Measurements from ENCODE around the gene IFT52.

Gene IFT52

GRCh38 chr20:43554369-43554768, 36.4 kb upstream of the IFT52 start:
- TF ChIP-seq POLR2AphosphoS5 (IDR thresholded peaks at IDR 0.05; ENCODE audit: low read depth, low read length) (no peak), TAF1 (IDR thresholded peaks at IDR 0.05; ENCODE audit: borderline replicate concordance, low read depth, low read length) (no peak), POLR2A (IDR thresholded peaks at IDR 0.05; ENCODE audit: low read depth, low read length) (no peak)
- DNase-seq (ENCODE audit: insufficient read length) (no peak), FAIRE-seq (no peak)

GRCh38 chr20:43558412-43559146, 32.2 kb upstream of the IFT52 start, which contains the start of gene SGK2:
TSS of gene SGK2 (plus strand) at chr20:43559027. CDS start at chr20:43566496, 7,469 bp downstream.
- DNase-seq (ENCODE audit: insufficient read length) (no peak), FAIRE-seq (no peak)
- no peak for TF ChIP-seq TAF1 (IDR thresholded peaks at IDR 0.05; ENCODE audit: borderline replicate concordance, low read depth, low read length)

- DNase-seq (ENCODE audit: insufficient read length): no peak
- TF ChIP-seq TAF1 (IDR thresholded peaks at IDR 0.05; ENCODE audit: borderline replicate concordance, low read depth, low read length): no peak
- no peak for TF ChIP-seq POLR2A (IDR thresholded peaks at IDR 0.05; ENCODE audit: low read depth, low read length)
- TF ChIP-seq POLR2AphosphoS5 (IDR thresholded peaks at IDR 0.05; ENCODE audit: low read depth, low read length): no peak
- FAIRE-seq: no peak
Measured at GRCh38 chr20:43559147-43559987, 31.4 kb upstream of the IFT52 start.

GRCh38 chr20:43560974-43561373, 29.8 kb upstream of the IFT52 start:
- TF ChIP-seq TAF1 (IDR thresholded peaks at IDR 0.05; ENCODE audit: borderline replicate concordance, low read depth, low read length) (no peak), POLR2AphosphoS5 (IDR thresholded peaks at IDR 0.05; ENCODE audit: low read depth, low read length) (no peak)
- no peak for DNase-seq (ENCODE audit: insufficient read length)
- FAIRE-seq: no peak

- DNase-seq (ENCODE audit: insufficient read length) (no peak), FAIRE-seq (no peak)
Measured at GRCh38 chr20:43563429-43563828, 27.3 kb upstream of the IFT52 start.

GRCh38 chr20:43563991-43564390, 26.7 kb upstream of the IFT52 start:
- FAIRE-seq (no peak), DNase-seq (ENCODE audit: insufficient read length) (no peak)
- TF ChIP-seq TAF1 (IDR thresholded peaks at IDR 0.05; ENCODE audit: borderline replicate concordance, low read depth, low read length): no peak
- TF ChIP-seq POLR2A (IDR thresholded peaks at IDR 0.05; ENCODE audit: low read depth, low read length): no peak
- no peak for TF ChIP-seq POLR2AphosphoS5 (IDR thresholded peaks at IDR 0.05; ENCODE audit: low read depth, low read length)

More at GRCh38 chr20:43563429-43563828, 27.3 kb upstream of the IFT52 start:
- no peak for TF ChIP-seq TAF1 (IDR thresholded peaks at IDR 0.05; ENCODE audit: borderline replicate concordance, low read depth, low read length)
- TF ChIP-seq POLR2A (IDR thresholded peaks at IDR 0.05; ENCODE audit: low read depth, low read length): no peak
- TF ChIP-seq POLR2AphosphoS5 (IDR thresholded peaks at IDR 0.05; ENCODE audit: low read depth, low read length): no peak

GRCh38 chr20:43564455-43564854, 26.3 kb upstream of the IFT52 start:
- TF ChIP-seq POLR2A (IDR thresholded peaks at IDR 0.05; ENCODE audit: low read depth, low read length) (no peak), TAF1 (IDR thresholded peaks at IDR 0.05; ENCODE audit: borderline replicate concordance, low read depth, low read length) (no peak), POLR2AphosphoS5 (IDR thresholded peaks at IDR 0.05; ENCODE audit: low read depth, low read length) (no peak)
- DNase-seq (ENCODE audit: insufficient read length) (no peak), FAIRE-seq (no peak)

GRCh38 chr20:43564993-43565757, 25.6 kb upstream of the IFT52 start:
- FAIRE-seq (no peak), DNase-seq (ENCODE audit: insufficient read length) (no peak)
- TF ChIP-seq POLR2AphosphoS5 (IDR thresholded peaks at IDR 0.05; ENCODE audit: low read depth, low read length) (no peak), POLR2A (IDR thresholded peaks at IDR 0.05; ENCODE audit: low read depth, low read length) (no peak), TAF1 (IDR thresholded peaks at IDR 0.05; ENCODE audit: borderline replicate concordance, low read depth, low read length) (no peak)

- TF ChIP-seq POLR2A (IDR thresholded peaks at IDR 0.05; ENCODE audit: low read depth, low read length): no peak
- TF ChIP-seq POLR2AphosphoS5 (IDR thresholded peaks at IDR 0.05; ENCODE audit: low read depth, low read length): no peak
- no peak for TF ChIP-seq TAF1 (IDR thresholded peaks at IDR 0.05; ENCODE audit: borderline replicate concordance, low read depth, low read length)
- DNase-seq (ENCODE audit: insufficient read length) (no peak), FAIRE-seq (no peak)
Measured at GRCh38 chr20:43565758-43566104, 25.0 kb upstream of the IFT52 start.

GRCh38 chr20:43567477-43567876, 23.3 kb upstream of the IFT52 start:
- DNase-seq (ENCODE audit: insufficient read length) (no peak), FAIRE-seq (no peak)
- no peak for TF ChIP-seq POLR2A (IDR thresholded peaks at IDR 0.05; ENCODE audit: low read depth, low read length)

GRCh38 chr20:43568706-43569105, 22.0 kb upstream of the IFT52 start:
- no peak for TF ChIP-seq POLR2A (IDR thresholded peaks at IDR 0.05; ENCODE audit: low read depth, low read length)
- FAIRE-seq (no peak), DNase-seq (ENCODE audit: insufficient read length) (no peak)

- FAIRE-seq (no peak), DNase-seq (ENCODE audit: insufficient read length) (no peak)
- TF ChIP-seq POLR2AphosphoS5 (IDR thresholded peaks at IDR 0.05; ENCODE audit: low read depth, low read length): no peak
Measured at GRCh38 chr20:43569282-43569681, 21.5 kb upstream of the IFT52 start.

Data from GM12892 (cell line).